Right forelimb (tissue), 1 donor: ENCODE data around the gene VCL.

Experiments used
- DNase-seq: peaks from one replicate; pipeline ENCODE4 v3.0.0-alpha.2; 2018

VCL gene

GRCh38 chr10:74160013-74160412 is 162.1 kb downstream of the VCL start:
- DNase-seq = no peak

GRCh38 chr10:74163319-74164068 is 165.6 kb downstream of the VCL start:
- no peak for DNase-seq

DNA sequence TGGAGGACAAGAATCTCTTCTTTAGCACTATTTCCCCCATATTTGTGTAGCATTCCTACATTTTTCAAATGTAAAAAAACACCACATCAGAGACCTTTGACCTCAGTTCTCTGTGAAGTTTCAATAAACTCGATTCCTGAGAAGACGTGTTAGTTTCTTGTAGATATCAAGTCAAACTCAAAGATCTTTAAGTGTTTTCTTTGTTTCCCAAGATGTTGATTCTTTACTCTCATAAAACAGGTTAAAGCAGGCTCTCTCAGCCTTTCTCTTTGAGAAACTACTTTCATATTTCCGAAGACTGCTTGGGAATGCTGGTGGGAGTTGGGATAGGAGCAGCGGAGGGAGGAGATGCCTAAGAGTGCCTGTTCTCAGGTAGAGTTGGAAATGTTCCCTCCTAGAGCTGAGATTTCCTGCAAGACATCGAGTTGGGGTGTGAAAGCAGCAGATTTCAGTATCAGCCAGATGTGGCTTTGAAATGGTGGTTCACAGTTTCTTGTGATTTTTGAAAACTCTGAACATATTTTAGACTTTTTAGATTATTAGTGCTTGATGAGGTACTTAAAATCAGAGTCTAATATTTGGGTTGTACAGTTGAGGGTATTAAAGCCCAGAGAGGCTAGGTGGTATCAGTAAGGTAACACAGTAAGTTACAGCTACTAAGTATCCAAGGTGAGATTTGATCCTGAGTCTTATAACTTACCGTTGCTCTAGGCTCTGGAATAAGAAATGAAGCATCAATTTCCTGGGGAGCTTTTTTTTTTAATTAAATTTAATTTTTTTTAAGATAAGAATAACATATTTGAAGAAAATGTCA is 167.0 kb downstream of the VCL start:
- DNase-seq = no peak

DNA sequence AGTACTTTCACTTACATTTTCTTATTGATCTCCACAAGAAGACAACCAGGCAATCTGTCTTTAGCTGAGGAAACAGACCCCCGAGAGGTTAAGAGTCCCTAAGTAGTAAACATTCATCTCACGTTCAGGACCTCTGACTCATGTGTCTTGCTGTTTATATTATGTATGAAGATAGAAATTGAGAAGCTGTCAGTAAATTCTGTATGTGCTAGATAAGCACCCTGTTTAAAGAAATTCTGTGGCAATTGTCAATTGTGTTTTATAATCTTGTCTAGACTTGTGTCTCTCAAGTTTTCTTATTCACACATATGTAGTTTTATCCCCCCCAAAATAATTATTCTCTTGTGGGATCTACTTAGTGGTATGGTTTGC is 167.6 kb downstream of the VCL start:
- no peak for DNase-seq

- no peak for DNase-seq
Measured at GRCh38 chr10:74167443-74167842, 169.5 kb downstream of the VCL start.
